Astrocyte of the spinal cord (primary cell): ENCODE data around the gene SPI1.
A peak's percentile ranks its signal among the peaks of the same experiment; 100 is the strongest.

Source experiments
- DNase-seq: peaks from one replicate; pipeline ENCODE4 v3.0.0; 2011; ENCODE audit warnings: low read depth, low spot score
- H3K4me3 ChIP-seq: 2 replicates; pipeline ENCODE4 v1.5.1; 2011; ENCODE audit warnings: low read depth, mild to moderate bottlenecking, low read length, moderate library complexity
- in situ Hi-C: cut with HindIII; loops from 2 replicates; pipeline ENCODE4 v1.10.0; 2017; ENCODE audit warnings: low sequenced_read_pairs
- TF ChIP-seq, protein P1 (sequence below): IDR thresholded peaks from 2 replicates; pipeline ENCODE4 v1.5.1; 2012; ENCODE audit warnings: low read depth, mild to moderate bottlenecking, low read length, inconsistent platforms

SPI1 gene

DNA sequence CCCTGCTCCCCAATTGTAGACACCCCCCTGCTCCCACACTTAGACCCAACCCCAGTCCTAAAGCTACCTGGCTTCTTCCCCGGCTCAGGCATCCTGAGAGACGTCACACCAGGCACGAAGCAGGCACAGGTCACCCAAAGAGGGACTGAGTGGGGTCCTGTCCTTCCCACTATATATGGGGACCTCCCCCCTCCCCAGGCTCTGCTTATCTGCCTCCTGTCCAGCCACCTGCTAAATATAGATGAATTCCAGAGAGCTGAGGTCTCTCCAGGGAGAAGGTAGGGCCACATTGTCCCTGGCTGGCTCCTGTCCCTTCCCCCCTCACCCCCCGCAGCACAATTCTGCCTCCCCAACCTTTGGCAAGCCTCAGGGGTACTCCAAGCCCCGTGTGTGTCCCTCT is 25.8 kb downstream of the SPI1 start, which contains the start of gene MYBPC3:
Gene MYBPC3 (minus strand): TSS at position 147 of the 400 bp plus-strand sequence. CDS start 55 bp downstream, at position 92.
- DNase-seq = no peak
- TF ChIP-seq, protein P1, sequence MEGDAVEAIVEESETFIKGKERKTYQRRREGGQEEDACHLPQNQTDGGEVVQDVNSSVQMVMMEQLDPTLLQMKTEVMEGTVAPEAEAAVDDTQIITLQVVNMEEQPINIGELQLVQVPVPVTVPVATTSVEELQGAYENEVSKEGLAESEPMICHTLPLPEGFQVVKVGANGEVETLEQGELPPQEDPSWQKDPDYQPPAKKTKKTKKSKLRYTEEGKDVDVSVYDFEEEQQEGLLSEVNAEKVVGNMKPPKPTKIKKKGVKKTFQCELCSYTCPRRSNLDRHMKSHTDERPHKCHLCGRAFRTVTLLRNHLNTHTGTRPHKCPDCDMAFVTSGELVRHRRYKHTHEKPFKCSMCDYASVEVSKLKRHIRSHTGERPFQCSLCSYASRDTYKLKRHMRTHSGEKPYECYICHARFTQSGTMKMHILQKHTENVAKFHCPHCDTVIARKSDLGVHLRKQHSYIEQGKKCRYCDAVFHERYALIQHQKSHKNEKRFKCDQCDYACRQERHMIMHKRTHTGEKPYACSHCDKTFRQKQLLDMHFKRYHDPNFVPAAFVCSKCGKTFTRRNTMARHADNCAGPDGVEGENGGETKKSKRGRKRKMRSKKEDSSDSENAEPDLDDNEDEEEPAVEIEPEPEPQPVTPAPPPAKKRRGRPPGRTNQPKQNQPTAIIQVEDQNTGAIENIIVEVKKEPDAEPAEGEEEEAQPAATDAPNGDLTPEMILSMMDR = no peak
- H3K4me3 ChIP-seq = no peak within 1 kb of the TSS
- in situ Hi-C loops = no loop called here

DNA sequence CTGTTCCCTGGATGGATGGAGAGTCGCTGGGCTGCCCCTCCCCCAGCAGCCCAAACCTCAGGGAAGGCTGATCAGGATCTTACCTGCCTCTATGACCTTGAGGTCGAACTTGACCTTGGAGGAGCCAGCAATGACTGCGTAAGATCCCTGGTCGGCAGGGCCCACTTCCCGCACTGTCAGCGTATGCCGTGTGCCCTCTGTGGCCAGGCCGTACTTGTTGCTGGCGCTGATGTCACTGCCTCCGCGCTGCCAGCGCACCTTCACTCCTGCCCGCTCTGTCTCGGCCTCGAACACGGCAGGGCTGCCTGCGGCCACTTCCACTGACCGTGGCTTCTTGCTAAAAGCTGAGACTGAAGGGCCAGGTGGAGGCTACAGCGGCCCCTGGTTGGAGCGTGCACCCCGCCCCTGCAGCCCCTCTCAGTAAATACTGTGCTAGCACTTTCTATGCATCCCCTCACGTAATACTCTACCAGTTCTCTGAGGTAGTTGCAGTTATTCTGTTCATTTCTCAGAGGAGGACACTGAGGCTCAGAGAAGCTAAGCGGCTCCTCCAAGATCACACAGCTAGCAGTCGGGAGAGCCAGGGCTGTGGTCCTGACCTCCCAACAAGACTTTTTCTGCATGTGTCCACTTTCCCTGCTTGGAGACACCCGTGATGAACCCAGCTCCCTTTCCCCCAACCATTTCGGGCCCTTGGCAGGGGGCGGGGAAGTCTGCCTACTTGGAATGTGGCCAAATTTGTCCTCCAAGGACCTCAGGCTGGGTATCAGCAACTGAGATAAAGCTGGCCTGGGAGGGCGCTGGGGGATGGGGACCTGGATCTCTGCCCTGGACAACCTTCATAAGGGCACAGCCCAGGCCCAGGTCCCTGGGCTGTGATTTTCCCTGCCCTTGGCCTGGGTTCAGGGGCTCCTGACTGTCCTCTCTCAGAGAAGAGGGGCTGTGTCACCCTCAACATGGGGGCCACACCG is 26.9 kb downstream of the SPI1 start:
- no peak overlapping the region for H3K4me3 ChIP-seq
- in situ Hi-C loops = no loop called here

DNA sequence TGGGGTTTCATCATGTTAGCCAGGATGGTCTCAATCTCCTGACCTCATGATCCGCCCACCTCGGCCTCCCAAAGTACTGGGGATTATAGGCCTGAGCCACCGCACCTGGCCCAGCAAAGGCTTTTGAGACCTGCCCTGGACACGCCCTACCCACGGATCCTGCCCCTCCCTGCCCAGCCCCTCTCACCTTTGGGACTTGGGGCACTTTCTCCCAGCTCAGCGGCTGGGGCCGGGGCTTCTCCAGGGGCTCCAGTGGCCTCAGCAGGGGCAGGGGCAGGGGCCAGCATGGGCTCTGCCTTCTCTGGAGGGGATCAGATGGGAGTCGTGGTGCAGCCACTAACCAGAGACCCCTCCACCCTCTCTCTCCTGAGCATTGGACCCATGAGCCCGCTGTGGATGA is 28.0 kb downstream of the SPI1 start:
- no peak overlapping the region for H3K4me3 ChIP-seq
- TF ChIP-seq, protein P1 = no peak
- in situ Hi-C loops = no loop called here
- no peak for DNase-seq

More for the DNA sequence above, 26.9 kb downstream of the SPI1 start:
- TF ChIP-seq, protein P1 = no peak
- no peak for DNase-seq

DNA sequence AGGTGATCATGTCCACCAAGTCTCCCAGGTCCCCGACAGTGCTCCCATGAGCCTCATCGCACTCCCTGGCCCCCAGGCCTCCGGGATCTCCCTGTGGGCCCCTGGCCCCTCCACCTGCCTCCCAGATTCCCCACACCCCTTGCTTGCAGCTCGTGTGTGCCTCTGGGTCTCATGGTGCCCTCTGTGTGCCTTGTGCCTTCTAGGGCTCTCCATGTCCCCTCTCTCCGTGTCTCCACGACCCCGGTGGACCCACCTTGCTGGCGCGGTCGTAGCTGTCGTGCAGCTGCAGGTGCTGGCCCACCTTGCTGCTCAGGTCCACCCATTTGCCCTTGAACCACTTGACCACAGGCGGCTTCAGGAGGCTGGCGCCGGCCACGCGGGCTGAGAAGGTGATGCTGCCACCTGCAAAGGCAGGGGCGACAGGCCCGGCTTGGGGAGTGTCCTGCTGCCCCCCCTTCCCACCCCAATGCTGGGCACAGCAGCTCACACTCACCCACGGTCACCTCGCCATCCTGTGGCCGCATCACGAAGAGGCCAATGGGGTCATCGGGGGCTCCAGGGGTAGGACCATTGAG is 28.7 kb downstream of the SPI1 start:
- in situ Hi-C loops = no loop called here
- no peak overlapping the region for H3K4me3 ChIP-seq
- TF ChIP-seq, protein P1 = no peak
- no peak for DNase-seq

DNA sequence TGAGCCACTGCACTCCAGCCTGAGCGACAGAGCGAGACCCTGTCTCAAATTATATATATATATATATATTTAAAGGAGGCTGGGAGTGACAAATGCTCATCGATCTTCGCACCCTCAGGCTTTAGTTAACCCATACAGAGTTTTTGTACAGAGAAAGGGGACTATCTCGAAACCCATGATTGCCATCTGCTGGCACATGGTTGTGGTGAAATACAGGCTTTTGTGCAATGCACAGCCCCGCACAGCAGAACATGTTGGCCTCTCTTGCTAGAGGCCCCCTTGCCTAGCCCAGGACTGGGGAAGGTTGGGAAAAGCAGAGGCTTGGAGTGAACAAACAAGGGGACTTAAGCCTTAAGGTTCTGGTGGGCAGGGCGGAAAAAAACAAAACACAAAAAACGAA is 29.5 kb downstream of the SPI1 start:
- TF ChIP-seq, protein P1 = peak; percentile 38
- DNase-seq = peak; percentile 16
- in situ Hi-C loops = no loop called here
- no peak overlapping the region for H3K4me3 ChIP-seq

DNA sequence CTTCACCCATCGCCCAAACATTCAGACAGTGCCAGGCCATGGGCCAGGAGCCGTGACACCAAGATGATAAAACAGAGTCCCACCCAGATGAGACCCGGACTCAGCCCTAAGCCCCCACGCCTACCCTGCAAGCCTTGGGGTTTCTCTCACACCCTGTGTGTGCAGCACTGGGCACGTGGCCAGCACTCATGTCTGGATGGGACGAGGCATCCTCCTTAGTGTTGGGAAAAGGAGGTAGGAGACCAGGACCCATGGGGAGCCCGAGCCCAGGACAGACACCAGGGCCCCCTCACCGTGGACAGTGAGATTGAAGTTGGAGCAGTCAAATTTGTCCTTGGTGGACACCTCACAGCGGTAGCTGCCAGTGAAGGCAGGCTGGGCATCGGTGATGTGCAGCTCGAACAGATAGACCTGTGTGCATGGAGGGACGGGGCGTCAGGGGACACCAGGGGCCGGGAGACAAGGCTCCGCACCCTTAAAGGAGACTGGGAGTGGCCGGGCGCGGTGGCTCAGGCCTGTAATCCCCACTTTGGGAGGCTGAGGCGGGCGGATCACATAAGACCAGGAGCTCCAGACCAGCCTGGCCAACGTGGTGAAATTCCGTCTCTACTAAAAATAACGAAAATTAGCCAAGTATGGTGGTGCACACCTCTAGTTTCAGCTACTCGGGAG is 30.1 kb downstream of the SPI1 start:
- TF ChIP-seq, protein P1 = no peak
- no peak overlapping the region for H3K4me3 ChIP-seq
- no peak for DNase-seq
- in situ Hi-C loops = no loop called here
